ENCODE data around the gene ANTXRL. TPM values are rescaled to one million over a fixed set of nuclear protein-coding genes. Genes with fewer than 3 reads are reported as not detected.
A peak's percentile ranks its signal among the peaks of the same experiment; 100 is the strongest.
"Not testable (repeated sequence)": the region's sequence is repeated elsewhere in the genome, so short reads cannot be mapped to it uniquely, and the experiment has no call there.

The ANTXRL gene
- total RNA-seq, 1 donor: not detected

DNA sequence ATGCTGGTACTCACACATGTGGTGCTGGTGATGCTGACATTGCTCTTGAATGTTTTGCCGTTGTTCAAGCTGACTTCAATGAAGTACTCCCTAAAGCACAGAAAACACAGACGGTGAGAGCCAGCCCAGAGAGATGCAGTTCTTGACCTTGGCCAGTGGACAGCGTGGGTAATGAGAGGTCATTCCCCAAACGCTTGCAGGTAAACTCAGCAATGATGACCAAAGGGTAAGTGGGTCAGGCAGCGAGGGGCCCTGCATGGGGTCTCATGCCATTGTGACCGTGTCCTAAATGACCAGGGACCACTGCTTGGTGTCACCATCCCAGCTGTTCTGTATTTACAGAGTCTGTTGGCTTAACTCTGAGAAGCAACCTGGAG is 32.8 kb upstream of the ANTXRL start:
- no peak for DNase-seq (ENCODE audit: low read depth in 2 of 3, low spot score in 2 of 3)

DNA sequence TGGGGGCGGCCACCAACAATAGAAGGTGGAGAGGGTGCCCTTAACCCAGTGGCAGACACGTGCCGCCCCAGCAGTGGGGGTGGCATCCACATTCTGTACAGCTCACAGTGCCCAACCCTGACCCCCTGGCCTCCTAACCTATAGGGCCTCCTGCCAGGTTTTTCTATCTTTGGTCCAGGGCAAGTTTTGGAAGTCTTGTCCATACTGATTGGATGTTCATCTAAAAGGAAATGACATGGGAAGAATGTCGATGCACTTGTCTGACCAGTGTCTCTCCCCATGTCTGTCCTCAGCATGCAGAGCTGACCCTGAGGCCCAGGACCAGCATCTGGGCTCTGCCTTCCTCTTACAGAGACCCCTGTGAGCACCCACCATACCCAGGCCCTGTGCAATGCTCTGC is 32.3 kb upstream of the ANTXRL start:
- no peak for DNase-seq (ENCODE audit: low read depth in 2 of 3, low spot score in 2 of 3)

DNA sequence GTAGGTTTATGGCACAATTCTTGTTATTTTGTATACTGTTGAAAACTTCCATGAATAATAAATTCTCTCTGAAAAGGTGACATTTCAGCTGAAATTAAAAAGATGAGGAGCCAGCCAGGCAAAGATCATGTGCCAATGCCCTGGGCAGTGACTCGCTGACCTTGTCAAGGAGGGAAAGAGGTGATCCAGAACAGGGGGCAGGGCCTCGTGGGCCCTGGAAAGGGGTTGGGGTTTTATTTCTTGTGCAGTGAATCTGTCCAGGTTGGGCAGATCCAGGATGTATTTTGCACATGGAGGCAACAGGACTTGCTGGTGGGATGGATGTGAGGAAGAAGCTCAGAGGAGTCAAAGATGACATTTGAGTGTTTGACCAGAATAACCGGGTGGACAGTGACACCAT is 31.6 kb upstream of the ANTXRL start:
- DNase-seq (ENCODE audit: low read depth in 2 of 3, low spot score in 2 of 3): not testable (repeated sequence)

DNA sequence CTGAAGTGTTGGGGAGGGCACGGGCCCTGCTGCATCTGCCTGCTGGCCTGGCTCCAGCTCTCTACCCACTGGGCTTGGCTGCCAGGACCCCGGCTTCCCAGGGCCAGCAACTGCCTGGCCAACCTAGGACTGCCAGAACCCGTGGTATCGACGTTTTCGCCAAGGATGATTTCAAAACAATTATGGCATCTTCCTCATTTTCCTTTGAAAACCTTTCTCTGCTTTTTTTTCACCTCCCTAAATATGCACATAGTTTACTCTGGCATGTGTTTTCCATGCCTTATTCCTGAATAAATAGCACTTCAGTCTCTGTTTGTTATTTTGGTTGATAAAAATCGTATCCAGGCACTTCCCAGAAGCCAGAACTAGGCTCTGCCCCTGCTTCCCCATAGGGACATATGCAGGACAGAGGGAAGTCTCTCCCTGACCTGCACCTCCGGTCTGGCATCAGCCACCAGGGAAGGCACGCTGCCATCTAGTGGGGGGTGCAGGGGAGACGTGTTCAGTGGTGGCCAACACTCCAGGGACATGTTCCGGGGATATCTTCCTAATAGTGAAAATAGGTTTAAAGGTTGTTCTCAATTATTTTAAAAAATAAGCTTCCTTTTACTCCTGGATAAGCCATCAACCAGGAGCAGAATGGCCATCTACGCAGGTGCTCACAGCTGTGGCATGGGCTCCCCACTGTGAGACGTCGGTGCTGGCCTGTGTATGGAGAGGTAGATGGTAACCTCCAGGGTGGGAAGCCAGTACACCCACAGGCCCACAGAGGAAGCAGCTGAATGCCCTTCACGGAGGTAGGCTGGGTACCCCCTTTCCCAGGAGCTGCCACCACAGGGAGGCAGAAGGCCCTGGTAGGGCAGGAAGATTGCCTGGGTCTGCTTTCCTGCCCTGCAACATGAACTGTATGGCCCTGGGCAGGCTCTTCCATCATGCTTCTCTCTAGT is 30.7 kb upstream of the ANTXRL start:
- peak in 2 of 3 donors; percentile 28 to 53 for DNase-seq (ENCODE audit: low read depth in 2 of 3, low spot score in 2 of 3)

DNA sequence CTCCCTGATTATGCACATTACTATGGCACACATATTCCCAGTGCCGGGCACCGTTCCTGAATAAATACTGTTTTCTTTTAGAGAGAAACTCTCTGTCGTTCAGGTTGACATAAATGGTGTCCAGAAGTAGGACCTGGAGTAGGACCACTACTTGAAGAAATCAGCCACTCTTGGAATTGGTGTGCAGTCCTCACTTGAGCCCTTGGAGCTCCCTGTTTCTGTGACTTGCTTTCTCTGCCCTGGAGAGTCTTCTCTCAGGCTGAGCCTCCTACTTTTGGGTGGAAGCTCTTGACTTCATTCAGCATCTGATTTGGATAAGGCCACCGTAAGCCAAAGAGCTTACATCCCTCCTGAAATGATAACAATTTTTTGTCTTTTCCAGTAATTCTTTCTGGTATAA is 29.7 kb upstream of the ANTXRL start:
- DNase-seq (ENCODE audit: low read depth in 2 of 3, low spot score in 2 of 3): no peak

DNA sequence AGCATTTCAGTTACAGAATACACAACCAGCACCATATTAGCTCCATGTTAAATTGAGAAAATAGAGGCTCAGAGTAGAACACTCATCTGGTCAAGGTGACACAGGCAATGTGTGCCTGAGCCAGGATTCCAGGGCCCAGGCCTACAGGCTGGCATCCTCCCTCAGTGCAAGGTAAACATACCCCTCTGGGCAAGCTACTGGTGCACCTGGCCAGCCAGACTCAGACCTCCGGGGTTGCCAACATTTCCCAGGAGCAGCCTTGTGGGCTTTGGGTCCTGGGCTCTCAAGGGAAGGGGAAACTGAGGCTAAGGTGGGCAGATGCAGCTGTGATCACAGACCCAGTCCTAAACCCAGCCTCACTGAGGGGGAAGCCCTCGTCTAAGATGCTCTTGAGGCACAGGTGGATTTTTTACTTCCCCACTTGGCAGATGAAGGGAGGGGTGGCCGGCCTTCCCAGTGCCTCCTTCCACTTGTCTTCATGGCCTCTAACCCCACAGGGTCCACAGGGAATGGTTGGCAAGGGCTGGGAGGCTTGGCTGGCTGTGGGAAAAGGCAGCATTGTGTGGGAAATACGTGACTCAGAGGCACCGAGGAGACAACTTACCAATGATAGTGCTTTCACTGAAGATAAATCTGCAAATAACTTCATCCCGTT is 23.8 kb upstream of the ANTXRL start:
- DNase-seq (ENCODE audit: low read depth in 2 of 3, low spot score in 2 of 3): not testable (repeated sequence)

DNA sequence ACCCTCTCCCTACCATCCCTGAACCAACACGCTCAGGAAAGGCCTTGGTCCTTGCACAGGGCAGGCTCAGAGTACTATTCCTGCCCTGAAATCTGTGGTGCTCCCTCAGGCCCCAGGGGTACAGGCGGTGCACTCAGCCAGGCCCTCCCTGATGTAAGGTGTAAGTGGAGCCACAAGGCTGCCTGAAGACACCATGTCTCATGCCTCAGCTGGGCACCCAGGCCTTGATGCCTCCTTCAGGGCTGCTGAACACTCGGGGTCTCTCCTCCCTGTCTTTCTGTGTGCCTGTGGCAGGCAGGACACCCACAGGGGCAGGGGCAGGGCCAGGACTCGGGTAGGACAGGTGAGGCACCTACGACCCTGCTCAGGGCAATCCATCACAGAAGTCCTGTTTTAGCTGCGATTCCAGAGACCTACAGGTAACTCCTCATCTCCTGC is 22.9 kb upstream of the ANTXRL start:
- no peak for DNase-seq (ENCODE audit: low read depth in 2 of 3, low spot score in 2 of 3)

DNA sequence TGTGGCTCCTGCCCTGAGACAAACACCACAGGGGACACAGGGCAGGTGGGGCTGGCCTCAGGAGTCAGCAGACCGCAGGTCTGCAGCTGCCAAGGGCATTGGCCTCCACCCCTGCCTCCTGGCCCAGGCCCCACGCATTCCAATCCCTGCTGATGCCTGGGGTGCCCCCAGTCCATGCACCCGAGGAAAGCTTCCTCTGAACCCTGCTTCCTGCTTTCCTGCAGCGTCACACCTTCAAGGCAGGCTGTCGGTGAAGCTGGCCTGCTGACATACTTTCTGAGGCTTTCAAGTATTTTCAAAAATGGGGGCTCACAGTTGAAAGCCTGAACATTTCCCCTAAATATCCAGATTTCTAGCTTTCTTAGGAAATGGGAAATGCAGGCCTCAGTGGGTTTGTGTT is 22.5 kb upstream of the ANTXRL start:
- DNase-seq (ENCODE audit: low read depth in 2 of 3, low spot score in 2 of 3): no peak

DNA sequence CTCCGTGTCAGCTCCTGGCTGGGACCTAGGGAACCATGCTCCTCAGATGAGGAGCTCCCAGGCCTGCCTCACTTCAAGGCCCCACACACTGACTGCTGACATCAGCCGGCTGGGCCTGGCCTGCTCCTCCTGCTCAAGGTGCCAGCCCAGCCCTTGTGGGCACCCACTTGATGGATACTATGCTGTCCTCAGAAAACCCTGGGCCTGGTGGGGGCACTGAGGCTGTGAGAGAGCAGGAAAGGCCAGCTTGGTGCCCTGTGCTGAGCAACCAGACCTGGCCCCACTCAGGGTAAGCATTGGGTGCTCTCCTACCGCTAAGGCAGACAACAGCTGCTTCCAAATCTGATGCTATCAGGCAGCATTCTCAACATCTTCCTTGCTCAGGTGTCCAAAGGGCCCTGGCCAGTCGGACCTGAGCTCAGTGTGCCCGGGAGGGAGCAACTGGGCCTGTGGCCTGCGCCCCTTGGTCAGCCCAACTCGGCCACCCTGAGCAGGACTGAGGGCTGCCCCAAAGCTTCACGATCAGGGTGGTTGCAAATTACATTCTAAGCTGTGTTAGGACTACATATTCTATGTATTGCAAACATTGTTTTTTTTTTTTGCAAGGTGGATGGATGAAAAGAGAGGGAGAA is 21.9 kb upstream of the ANTXRL start:
- DNase-seq (ENCODE audit: low read depth in 2 of 3, low spot score in 2 of 3): no peak

DNA sequence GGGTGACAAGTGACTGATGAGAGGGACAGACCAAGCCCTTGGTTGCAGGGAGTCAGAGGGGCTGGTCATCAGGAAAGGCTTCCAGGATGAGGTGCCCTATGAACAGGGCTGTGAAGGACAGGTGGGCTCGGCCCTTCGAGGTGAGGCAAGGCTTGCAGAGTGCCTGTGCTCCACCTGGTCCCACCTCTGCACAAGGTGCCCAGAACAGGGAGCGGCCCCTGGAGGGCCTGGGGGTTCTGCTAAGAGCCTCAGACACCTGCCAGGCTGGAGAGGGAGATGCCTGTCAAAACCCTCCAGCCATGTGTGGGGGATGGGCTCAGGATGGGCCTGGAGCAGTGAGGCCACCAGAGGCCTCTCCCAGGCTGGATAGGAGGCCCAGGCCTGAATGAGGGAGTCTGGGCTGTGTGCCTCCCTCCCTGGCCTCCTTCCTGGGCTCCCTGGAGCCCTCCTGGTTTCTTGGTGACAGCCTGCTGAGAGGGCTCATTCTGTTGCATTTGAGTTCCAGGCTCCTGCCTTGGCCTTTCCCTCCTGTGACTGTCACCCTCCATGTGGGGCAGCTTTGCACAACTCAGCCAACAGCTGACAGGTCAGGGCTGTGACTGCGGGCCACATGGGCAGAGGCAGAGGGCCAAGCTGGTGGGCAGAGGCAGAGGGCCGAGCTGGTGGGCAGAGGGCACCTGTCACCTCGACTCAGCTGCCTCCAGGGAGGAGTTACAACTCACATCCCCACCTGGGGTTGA is 21.1 kb upstream of the ANTXRL start:
- not testable (repeated sequence) for DNase-seq (ENCODE audit: low read depth in 2 of 3, low spot score in 2 of 3)

DNA sequence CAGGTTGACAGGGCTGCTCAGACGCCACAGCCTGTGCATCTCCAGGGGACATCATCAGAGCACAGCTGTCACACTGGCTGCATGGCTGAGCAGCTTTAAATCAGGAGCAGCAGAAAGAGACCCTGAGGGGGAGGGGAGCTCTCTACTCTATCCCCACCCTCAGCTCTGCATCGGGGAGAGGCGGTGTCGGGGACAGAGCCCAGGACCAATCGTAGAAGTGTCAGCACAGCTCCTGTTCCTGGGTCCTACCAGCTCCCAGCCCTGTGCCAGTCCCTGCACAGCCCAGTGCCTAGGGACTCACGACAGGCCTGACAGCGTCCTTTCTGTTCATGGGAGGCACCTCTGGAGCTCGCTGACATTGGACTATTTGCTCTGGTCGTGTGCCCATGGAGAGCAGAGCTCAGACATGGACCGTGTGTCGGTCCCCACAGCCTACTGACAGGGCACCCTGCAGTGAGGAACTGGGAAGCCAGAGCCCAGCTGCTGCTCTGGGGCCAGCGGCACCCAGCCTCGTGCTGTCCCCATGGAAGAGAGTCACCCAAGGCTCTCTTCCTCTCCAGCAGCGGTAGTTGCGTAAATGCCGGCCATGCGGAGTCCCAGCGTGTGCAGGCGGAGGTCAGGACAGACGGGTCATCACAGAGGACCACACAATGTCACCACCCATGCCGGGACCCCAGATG is 20.4 kb upstream of the ANTXRL start:
- no peak for DNase-seq (ENCODE audit: low read depth in 2 of 3, low spot score in 2 of 3)

DNA sequence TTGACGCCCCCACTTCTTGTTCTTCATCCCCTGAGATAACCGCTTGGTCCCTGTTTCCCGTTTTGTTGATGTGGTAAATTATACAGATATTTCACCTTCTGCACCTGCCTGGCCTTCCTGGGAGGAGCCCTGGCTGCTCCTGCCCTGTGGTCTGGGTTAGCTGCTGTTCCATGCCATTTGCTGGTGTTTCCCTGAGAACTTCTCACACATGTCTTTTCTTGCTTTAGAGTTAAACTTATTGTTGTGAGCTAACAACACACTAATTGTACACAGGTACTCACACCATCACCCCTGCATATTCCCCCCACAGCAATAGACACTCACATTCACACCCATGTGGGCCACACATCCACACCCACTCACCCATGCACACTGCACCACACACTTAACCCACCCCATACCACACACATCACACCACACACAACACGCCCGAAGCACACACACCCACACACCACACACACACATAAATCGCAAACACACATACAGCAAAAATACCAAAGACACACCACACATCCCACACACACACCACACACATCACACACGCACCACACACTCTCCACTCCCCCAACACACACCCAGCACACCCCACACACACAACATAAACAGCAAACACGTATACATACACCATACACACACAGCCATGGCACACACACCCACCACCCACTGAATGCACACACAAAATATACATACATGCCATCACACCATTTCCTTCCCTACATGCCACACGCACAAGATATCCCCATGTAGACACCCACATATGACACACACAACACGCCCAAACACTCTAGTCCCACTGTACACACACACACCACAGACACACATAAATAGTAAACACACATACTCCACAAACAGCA is 19.4 kb upstream of the ANTXRL start:
- no peak for DNase-seq (ENCODE audit: low read depth in 2 of 3, low spot score in 2 of 3)

DNA sequence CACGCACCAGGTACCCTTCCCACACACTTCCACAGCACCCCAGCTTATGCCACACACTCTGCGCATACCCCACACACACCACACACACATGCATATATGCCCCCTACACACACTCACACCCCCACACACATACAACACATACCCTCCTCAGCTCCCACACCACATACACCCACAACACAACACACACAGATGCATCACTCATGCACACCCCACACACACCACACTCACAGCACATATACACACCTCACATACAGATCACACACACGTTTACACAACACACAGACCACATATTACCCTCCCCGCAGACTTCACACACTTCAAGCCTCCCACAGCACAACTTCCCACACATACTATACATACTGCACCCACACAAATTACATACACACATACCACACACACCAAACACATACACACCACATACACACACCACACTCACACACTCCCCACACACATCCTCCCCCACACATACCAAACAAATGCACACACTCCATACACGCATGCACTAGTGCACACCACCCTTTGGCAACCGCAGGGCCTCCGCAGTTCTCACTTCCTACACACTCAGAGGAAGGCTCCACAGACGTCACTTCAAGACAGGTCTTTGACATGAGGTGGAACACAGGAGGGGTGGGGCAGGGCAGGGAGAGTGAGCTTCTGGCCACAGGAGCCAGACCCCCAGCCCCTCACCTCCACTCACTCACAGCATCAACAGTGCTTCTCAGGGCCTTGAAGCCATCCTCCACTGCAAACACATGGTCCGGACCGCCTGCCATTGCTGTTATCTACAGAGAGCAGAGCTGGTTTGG is 18.5 kb upstream of the ANTXRL start:
- no peak for DNase-seq (ENCODE audit: low read depth in 2 of 3, low spot score in 2 of 3)

DNA sequence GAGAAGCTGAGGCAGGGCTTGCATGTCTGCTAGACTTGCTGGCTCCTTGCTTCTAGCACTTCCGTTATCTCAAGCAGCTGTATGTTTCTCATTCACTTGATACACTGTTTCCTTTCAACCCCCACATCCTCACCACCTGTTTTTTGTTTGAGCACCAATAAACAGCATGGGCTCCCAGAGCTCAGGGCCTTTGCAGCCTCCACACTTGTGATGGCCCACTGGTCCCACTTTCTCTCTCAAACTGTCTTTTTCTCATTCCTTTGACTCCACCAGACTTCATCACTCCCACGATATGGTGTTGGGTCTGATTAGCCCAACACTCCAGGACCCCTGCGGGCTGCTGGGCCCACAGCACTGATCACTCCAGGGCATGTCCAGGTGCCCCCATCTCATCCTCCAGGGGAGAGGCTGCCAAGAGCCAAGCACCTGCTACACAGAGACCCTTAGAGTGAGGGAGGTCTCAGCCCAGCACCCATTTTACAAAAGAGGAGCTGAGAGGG is 17.2 kb upstream of the ANTXRL start:
- peak in 2 of 3 donors; percentile 14 to 56 for DNase-seq (ENCODE audit: low read depth in 2 of 3, low spot score in 2 of 3)

DNA sequence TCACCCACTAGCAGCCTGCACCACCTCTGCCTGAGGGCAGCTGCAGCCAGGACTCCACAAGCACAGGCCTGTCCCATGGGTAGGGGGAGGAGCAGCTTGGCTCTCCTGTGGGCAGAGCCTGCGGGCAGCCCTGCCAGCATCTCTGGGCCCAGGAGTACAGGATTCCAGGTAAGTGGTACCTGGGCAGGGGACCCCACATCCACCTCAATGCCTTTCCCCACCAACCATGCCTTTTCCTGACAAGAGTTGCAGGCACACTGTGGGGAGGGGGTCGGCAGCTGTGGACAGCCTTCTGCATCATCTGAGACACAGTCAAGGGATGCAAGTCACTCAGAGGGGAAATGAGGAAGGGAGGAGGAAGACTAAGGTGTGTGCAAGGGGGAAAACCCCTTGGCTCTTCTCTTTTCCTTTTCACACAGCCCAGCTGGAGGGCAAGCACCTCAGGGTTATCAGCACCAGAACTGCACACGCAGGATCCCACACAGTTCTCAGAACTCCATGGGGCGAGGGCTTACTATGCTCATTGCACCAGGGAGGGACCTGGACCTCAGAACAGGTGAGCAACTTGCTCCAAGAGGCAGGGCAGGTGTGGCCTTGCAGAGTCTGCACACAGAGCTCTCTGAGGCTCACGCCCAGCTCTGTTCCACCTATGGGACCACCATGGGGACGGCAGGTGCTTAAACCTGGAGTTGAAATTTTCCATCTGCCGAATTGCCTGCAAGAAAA is 16.5 kb upstream of the ANTXRL start:
- no peak for DNase-seq (ENCODE audit: low read depth in 2 of 3, low spot score in 2 of 3)

DNA sequence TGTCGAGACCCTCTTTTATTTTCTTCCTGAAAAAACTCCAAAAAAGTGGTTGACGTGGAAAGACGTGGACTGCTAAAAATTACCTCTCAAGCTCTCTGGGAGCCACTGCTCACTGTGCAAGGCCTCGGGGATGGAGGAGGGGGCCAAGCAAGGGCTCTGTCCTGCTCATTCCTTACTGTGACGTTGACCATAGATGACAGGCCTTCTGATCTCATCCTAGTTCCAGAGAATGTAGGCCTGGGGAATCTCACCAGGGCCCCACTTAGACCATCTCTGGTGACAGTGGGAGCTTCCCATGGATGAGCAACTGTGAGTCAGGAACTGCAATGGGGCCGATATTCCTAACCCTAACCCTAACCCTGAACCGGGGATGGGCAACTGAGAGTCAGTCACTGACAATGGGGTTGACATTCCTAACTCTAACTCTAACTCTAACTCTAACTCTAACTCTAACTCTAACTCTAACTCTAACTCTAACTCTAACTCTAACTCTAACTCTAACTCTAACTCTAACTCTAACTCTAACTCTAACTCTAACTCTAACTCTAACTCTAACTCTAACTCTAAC is 15.8 kb upstream of the ANTXRL start:
- DNase-seq (ENCODE audit: low read depth in 2 of 3, low spot score in 2 of 3): not testable (repeated sequence)

DNA sequence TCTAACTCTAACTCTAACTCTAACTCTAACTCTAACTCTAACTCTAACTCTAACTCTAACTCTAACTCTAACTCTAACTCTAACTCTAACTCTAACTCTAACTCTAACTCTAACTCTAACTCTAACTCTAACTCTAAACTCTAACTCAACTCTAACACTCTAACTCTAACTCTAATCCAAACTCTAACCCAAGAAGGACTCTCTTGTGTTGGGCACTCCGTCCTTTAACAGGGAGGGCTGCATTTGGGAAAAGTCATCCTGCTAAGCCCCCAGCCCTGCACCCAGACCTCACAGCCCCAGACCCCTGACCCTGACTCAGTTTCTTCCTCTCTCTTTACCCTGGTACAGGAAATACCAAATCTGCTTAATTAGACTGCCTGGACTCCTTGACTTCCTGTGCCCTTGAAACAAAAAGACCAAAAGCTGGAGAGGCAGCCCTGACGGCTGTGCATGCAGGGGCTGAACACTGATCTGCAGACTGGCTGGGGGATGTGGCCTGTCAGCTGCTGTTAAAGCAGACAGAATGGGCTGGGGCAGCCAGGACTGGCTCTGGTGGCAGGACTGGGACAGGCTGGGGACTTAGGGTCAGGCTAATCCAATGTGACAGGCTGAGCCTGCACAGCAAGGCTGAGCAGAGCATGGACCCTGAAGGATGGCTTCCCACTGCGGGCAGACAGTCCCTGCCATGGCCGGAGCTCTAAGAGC is 14.8 kb upstream of the ANTXRL start:
- DNase-seq (ENCODE audit: low read depth in 2 of 3, low spot score in 2 of 3): not testable (repeated sequence)

All from hematopoietic multipotent progenitor cell (in vitro differentiated cells).